ENCODE measurements around the gene MAP2K5.

Gene MAP2K5

DNA sequence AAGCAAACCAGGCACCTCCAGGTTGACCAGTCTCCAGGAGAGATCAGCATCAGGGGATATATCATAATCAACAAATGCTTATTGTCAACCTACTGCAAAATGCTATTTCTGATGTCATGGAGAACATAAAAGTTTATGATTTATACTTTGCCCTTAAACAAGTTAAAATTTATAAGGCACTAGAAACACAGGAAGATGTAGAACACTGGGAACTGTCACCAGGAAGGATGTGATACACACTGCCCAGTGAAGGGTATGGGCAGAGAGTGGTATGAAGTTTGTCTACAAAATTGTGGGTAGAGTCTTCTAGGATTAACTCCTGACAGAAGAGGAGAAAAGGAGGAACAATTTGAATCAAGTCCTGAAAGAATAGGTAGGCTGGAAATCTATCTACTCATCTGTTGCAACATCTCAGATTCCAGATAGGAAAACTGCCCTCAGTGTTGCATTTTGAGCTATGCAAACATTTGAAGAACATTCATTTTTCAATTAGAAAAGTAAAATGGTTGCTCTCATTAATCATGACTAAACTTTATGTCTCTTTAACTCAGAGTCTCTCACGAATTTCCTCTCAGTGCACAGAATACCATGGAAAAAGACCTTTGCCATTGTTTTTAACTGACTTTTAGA lies 176.9 kb downstream of the MAP2K5 start:
- Mint-ChIP-seq H3K9me3 (no peaks in the 10 kb centered on the region), H3K27ac (peak overlapping the region in 1 of 3 experiments; percentile 22), H3K27me3 (ENCODE audit: low read depth) (no peaks in the 10 kb centered on the region), H3K4me1 (peaks cover 67% of the 10 kb centered on the region), H3K4me3 (no peak overlapping the region), H3K36me3 (ENCODE audit: low read depth) (peaks cover 3% of the 10 kb centered on the region)
- TF ChIP-seq, protein P1, sequence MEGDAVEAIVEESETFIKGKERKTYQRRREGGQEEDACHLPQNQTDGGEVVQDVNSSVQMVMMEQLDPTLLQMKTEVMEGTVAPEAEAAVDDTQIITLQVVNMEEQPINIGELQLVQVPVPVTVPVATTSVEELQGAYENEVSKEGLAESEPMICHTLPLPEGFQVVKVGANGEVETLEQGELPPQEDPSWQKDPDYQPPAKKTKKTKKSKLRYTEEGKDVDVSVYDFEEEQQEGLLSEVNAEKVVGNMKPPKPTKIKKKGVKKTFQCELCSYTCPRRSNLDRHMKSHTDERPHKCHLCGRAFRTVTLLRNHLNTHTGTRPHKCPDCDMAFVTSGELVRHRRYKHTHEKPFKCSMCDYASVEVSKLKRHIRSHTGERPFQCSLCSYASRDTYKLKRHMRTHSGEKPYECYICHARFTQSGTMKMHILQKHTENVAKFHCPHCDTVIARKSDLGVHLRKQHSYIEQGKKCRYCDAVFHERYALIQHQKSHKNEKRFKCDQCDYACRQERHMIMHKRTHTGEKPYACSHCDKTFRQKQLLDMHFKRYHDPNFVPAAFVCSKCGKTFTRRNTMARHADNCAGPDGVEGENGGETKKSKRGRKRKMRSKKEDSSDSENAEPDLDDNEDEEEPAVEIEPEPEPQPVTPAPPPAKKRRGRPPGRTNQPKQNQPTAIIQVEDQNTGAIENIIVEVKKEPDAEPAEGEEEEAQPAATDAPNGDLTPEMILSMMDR (IDR thresholded peaks at IDR 0.05; ENCODE audit: unreplicated experiment in 3 of 3): no peak

DNA sequence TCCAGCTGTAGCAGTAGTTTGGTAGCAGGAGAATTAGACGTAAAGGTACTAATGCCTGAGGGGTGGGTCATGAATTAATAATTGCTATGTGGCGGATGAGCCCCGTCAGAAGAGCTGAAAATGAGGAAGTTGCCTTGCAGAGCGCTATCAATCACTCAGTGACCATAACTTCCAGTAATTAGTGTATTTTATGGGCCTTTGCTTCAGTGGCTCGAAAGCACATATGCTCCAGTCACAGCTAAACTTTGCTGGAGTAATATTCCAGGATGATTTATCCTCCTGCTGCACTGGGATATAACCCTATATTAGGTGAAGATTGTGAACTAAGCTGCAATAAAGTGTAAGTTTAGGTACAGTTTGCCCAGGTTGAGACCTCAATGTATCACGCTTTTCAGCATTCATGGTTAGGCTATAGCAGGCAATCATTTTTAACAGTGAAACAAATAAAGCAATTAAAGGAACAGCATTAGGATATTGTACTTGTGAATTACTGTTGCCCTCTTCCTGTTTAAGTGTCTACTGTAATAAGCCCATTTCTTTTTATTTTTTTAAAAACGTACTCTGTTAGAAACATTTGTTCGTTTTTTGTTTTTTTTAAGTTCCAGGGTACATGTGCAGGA lies 178.2 kb downstream of the MAP2K5 start:
- Mint-ChIP-seq H3K4me1 (peaks cover 59% of the 10 kb centered on the region), H3K9me3 (no peaks in the 10 kb centered on the region), H3K36me3 (ENCODE audit: low read depth) (peaks cover 3% of the 10 kb centered on the region), H3K4me3 (no peak overlapping the region), H3K27ac (peak overlapping the region in 2 of 3 experiments; percentile 4 to 55), H3K27me3 (ENCODE audit: low read depth) (no peaks in the 10 kb centered on the region)
- TF ChIP-seq, protein P1 (IDR thresholded peaks at IDR 0.05; ENCODE audit: unreplicated experiment in 3 of 3): no peak

DNA sequence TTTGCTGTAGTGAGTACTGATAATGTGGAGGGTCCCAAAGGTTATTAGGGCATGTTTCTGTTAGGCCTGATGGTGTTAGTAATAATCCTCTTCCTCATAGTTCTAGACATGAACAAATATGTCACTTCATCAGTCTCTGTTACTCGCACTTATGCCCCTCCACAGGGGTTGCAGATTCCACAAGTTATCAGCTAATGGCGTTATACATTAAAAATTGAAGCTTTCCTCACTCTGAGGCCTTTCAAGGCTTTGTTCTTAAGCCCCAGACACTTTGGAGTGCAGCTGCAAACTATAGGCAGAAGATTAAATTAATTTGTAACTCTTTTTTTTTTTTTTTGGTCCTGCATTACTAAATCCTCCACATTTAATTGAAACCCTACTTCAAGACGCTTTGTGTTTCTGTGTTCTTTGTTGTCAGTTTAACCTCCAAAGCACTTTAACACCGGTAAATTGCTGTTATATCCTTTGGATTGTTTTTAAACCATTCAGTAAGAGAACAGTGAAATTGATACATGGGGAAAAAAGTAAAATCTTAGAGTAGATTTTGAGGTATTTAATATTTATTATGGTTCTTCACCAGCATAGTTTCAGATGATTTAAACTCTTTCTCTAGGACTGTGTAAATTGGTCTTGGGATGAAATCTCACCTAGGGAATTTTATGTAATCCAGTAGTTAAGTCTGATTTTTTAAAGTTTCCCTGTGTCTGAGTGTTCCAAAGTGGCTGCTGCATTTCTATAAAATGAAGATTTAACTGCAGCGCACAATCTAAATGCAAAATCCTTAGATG lies 179.7 kb downstream of the MAP2K5 start:
- peaks cover 3% of the 10 kb centered on the region for H3K36me3 Mint-ChIP-seq (ENCODE audit: low read depth)
- TF ChIP-seq, protein P1 (IDR thresholded peaks at IDR 0.05; ENCODE audit: unreplicated experiment in 3 of 3): no peak
- H3K4me1 Mint-ChIP-seq: peaks cover 54% of the 10 kb centered on the region
- H3K4me3 Mint-ChIP-seq: no peak overlapping the region
- H3K27me3 Mint-ChIP-seq (ENCODE audit: low read depth): no peaks in the 10 kb centered on the region
- no peaks in the 10 kb centered on the region for H3K9me3 Mint-ChIP-seq
- no peak overlapping the region for H3K27ac Mint-ChIP-seq

DNA sequence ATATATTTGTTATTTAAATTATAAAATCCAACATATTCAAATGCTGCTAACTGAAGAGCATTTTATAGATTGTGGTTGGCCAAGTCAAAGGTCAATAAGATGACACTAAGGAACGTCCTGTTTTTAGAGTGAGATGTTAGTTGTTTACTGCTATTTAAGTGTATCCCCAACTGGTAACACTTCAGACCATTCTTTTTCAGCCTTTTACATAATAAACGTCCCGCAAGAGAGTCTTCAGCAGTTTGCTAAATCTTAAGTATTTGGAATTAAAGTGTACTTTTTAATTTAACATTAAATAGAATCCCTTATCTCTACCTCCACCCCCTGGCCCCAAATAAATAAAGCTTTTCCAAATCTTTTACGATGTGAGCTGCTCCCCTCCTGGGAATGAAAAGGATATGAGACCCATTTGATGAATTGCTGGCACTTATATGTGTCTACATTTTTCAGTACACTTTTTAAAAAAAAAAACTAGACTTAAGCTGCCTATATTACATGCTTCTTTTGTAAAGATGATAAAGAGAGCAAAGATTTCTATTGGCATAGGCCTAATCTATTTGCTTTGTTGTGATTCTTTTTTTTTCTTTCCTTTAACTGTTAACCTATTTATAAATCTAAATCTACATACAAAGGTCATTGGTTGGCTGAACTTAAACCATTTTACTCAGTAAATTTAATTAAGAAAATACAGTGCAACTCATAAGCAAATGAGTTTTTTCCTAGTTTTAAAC lies 181.0 kb downstream of the MAP2K5 start:
- Mint-ChIP-seq H3K36me3 (ENCODE audit: low read depth) (peaks cover 3% of the 10 kb centered on the region), H3K4me1 (peaks cover 47% of the 10 kb centered on the region), H3K27me3 (ENCODE audit: low read depth) (no peaks in the 10 kb centered on the region), H3K27ac (no peak overlapping the region), H3K9me3 (no peaks in the 10 kb centered on the region), H3K4me3 (no peak overlapping the region)
- TF ChIP-seq, protein P1 (IDR thresholded peaks at IDR 0.05; ENCODE audit: unreplicated experiment in 3 of 3): no peak

DNA sequence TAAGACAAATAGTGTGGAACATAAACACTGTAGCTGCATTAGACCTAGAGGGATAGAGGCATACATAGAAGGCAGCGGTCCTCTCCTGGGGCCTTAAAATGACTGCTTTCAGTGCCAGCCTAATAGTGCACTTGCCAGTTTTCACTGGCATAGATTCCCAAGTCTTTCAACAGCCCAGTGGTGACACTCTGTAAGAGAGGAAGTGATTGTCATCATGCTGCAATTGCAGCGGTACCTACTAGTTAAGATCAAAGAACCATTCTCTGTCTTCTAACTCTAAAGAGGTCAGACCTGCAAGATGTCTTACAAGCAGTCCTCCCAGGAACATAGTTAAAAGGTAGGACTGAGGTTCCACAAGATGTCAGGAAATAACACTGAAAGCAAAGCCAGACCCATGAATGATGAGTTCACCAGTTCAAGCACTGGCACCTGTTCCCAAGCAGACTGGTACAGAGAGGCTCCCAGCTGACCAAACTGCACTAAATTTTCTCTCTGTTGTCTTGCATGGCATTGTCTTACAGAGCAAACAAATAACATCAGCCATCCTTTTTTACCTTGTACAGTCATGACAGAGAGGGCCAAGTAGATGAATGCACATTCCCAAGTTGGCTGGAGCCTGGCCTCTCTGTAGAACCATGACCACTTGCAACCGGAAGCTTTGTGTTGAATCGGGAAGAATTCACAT lies 182.3 kb downstream of the MAP2K5 start:
- Mint-ChIP-seq H3K36me3 (ENCODE audit: low read depth) (no peaks in the 10 kb centered on the region), H3K27ac (no peak overlapping the region), H3K27me3 (ENCODE audit: low read depth) (no peaks in the 10 kb centered on the region), H3K4me1 (peaks cover 41% of the 10 kb centered on the region), H3K9me3 (no peaks in the 10 kb centered on the region), H3K4me3 (no peak overlapping the region)
- TF ChIP-seq, protein P1 (IDR thresholded peaks at IDR 0.05; ENCODE audit: unreplicated experiment in 3 of 3): no peak
